Activated B cell treated with CpG ODN at 0.5 μM for 24 hours (primary cell): ENCODE results near the gene RASGRP2. TPM values are rescaled to one million over a fixed set of nuclear protein-coding genes. Genes with fewer than 3 reads are reported as not detected.

Source experiments
- ATAC-seq: fragments of 200-7000 bp; cut with Tn5 transposase; one replicate; pipeline ENCODE4 v1.10.0; 2021; ENCODE audit warnings: low read depth, mild to moderate bottlenecking, moderate library complexity
- CTCF ChIA-PET: fragments of 350-600 bp; sonication (Branson Sonifier 250); formaldehyde crosslinking; loops from one replicate; lab custom pipeline; 2021; ENCODE audit warnings: antibody characterized with exemption; lab: Charles Lee
- POLR2A ChIA-PET: fragments of 350-600 bp; sonication (Branson Sonifier 250); formaldehyde crosslinking; loops from one replicate; lab custom pipeline; 2021; ENCODE audit warnings: antibody characterized with exemption; lab: Charles Lee
- DNase-seq: peaks from one replicate; pipeline ENCODE4 v3.0.0; 2022
- H3K27ac Mint-ChIP-seq: one replicate; pipeline ENCODE4 v1.8.0; 2020; ENCODE audit warnings: mixed read lengths
- H3K27me3 Mint-ChIP-seq: one replicate; pipeline ENCODE4 v1.8.0; 2021; ENCODE audit warnings: mixed read lengths
- H3K36me3 Mint-ChIP-seq: one replicate; pipeline ENCODE4 v1.8.0; 2021; ENCODE audit warnings: low read depth, mixed read lengths
- H3K4me1 Mint-ChIP-seq: one replicate; pipeline ENCODE4 v1.8.0; 2021; ENCODE audit warnings: mixed read lengths
- H3K4me3 Mint-ChIP-seq: one replicate; pipeline ENCODE4 v1.8.0; 2020; ENCODE audit warnings: mild to moderate bottlenecking, mixed read lengths
- H3K9me3 Mint-ChIP-seq: one replicate; pipeline ENCODE4 v1.8.0; 2020; ENCODE audit warnings: mixed read lengths
- intact Hi-C: fragments of 100-400 bp; cut with micrococcal nuclease; formaldehyde crosslinking; loops from one replicate; pipeline ENCODE4 v1.15.1; 2024
- total RNA-seq: library from RNA; stranded (reverse); gene quantifications from 2 replicates; pipeline ENCODE4 v1.2.3, GENCODE V29; 2022
- TF ChIP-seq, protein P1 (sequence below): fragments of 200-600 bp; IDR thresholded peaks from one replicate; pipeline ENCODE4 v1.8.0; 2022; ENCODE audit warnings: antibody characterized with exemption, mild to moderate bottlenecking

RASGRP2 gene
- total RNA-seq, 1 donor from 2014 or later, result 177 TPM

DNA sequence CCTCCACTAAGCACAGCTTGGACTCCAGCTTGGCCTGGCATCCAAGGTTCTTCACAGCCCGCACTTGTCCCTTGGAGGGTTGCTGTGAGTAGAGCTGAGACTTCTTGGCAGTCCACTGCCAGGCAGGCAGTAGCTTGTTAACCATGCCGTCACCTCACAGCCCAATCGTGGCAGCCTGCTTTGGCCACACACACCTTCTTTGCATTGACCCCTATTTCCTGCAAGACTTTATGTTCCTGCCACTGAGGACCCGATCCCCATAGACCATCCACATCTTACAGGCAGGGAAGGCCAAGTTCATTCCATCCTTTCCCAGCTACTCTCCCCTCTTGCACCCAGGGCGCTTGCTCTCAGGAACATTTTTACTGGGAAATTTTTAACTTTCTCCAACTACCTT lies 18.3 kb upstream of the RASGRP2 start:
- CTCF ChIA-PET, result interaction anchor here (0.9 to 2.3 kb wide), 4 partner anchors 9 to 19 kb away, joined by 3 to 11 read pairs (median 4); partner anchors contain the start of gene RASGRP2
- ATAC-seq (peak; percentile 6), DNase-seq (no peak)
- H3K9me3 Mint-ChIP-seq, result no peaks in the 10 kb centered on the region
- TF ChIP-seq, protein P1, sequence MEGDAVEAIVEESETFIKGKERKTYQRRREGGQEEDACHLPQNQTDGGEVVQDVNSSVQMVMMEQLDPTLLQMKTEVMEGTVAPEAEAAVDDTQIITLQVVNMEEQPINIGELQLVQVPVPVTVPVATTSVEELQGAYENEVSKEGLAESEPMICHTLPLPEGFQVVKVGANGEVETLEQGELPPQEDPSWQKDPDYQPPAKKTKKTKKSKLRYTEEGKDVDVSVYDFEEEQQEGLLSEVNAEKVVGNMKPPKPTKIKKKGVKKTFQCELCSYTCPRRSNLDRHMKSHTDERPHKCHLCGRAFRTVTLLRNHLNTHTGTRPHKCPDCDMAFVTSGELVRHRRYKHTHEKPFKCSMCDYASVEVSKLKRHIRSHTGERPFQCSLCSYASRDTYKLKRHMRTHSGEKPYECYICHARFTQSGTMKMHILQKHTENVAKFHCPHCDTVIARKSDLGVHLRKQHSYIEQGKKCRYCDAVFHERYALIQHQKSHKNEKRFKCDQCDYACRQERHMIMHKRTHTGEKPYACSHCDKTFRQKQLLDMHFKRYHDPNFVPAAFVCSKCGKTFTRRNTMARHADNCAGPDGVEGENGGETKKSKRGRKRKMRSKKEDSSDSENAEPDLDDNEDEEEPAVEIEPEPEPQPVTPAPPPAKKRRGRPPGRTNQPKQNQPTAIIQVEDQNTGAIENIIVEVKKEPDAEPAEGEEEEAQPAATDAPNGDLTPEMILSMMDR, result no peak
- H3K27me3 Mint-ChIP-seq, result no peaks in the 10 kb centered on the region
- intact Hi-C loops, result loop anchor here (2.0 kb wide), 1 partner anchor 15 kb away; no protein-coding TSS in a partner anchor
- H3K27ac Mint-ChIP-seq, result peak overlapping the region; percentile 85
- POLR2A ChIA-PET, result interaction anchor here (0.6 to 7.7 kb wide), 7 partner anchors 9 to 78 kb away, joined by 3 to 158 read pairs (median 6); partner anchors contain the start of genes RASGRP2 and SF1
- H3K4me1 Mint-ChIP-seq, result peaks cover 80% of the 10 kb centered on the region
- H3K36me3 Mint-ChIP-seq, result peaks cover 54% of the 10 kb centered on the region
- peak overlapping the region; percentile 29 for H3K4me3 Mint-ChIP-seq

DNA sequence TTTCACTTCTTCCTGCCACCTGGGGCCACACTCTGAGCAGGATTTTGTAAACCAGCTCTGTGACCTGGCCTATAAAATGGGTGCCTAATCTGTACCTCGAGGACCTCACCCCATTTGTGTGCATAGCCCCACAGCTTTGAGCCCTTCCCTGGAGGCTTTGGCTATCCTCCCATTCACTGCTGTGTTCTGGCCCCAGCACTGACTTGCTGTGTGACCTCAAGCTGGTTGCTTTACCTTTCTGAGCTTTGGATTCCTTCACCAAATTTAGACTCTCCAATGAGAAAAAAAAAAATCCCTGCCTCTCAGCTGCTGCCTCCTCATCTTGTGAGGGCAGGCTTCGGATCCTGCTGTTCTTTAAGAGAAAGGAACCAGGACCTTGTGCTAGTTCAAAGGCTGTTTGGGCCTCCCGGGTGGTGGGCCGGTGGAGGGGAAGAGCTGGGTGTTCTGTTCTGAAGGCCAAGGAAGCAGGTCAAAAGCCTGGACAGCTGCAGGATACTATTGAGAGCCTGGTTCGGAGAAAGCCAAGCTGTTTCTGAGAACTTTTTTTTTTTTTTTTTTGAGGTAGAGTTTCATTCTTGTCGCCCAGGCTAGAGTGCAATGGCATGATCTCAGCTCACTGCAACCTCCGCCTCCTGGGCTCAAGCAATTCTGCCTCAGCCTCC lies 16.9 kb upstream of the RASGRP2 start:
- ATAC-seq (no peak), DNase-seq (no peak)
- H3K27ac Mint-ChIP-seq, result peak overlapping the region; percentile 85
- H3K4me3 Mint-ChIP-seq, result no peak overlapping the region
- POLR2A ChIA-PET, result interaction anchor here (0.6 to 7.7 kb wide), 10 partner anchors 8 to 740 kb away, joined by 3 to 158 read pairs (median 4); partner anchors contain the start of genes RASGRP2 and SF1
- CTCF ChIA-PET, result interaction anchor here (0.7 to 1.1 kb wide), 3 partner anchors 13 to 26 kb away, joined by 3 to 5 read pairs (median 3); partner anchors contain the start of gene RASGRP2
- peaks cover 70% of the 10 kb centered on the region for H3K4me1 Mint-ChIP-seq
- H3K36me3 Mint-ChIP-seq, result peaks cover 45% of the 10 kb centered on the region
- TF ChIP-seq, protein P1, result no peak
- no peaks in the 10 kb centered on the region for H3K27me3 Mint-ChIP-seq
- H3K9me3 Mint-ChIP-seq, result no peaks in the 10 kb centered on the region
- intact Hi-C loops, result no loop called here

DNA sequence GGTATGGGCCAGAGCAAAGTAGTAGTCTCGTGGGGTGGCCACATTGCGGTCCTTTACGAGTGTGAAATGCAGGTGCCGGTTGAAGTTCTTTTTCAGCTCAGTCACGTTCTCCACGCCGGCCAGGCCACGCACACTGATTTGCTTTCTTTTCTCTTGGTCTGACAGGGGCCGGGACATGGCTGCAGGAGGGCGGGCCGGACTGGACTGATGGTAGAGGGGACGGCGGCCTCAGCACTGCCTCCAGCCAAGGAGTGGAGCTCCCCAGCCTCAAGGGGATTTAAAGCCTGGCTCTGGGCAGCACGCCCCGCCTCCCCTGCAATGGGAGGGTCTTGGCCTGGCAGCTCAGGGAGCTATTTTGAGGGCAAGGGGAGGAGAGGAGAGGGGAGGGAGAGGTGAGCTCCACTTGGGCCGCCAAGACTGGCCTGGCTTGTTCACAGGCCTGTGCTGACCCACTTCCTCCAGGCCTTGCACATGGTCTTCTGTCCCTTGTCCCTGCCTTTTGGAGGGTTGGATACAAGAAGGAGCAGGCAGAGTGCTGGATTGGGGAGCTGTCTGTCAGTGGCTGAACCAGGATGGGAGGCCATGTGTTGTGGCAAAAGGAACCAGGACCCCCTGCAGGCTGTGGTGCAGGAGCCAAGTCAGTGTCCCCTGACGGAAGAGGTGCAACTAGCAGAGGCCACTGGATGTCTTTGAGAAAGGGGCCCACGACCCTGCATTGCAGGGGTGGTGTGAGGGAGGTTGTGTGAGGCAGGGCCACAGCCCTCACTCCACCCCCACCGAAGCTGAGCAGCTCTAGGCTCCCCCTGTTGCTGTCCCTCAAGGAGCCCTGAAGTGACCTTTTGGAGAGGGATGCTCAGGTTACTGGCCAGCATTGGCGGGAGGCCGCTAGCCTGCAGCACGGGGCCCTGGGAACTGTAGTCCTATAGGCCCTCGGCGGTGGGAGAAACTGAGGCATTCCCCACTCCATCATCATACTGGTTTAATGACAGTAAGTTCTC lies 16.1 kb upstream of the RASGRP2 start, which contains the start of gene PYGM:
PYGM (minus strand) TSS at position 253 of the 998 bp plus-strand sequence; CDS start at position 177, 76 bp downstream.
- CTCF ChIA-PET, result interaction anchor here (0.7 to 1.1 kb wide), 2 partner anchors 14 to 16 kb away, joined by 3 to 5 read pairs; partner anchors contain the start of gene RASGRP2
- Mint-ChIP-seq H3K4me1 (peaks cover 63% of the 10 kb centered on the region), H3K36me3 (peaks cover 37% of the 10 kb centered on the region), H3K4me3 (no peak within 1 kb of the TSS), H3K9me3 (no peaks in the 10 kb centered on the region), H3K27me3 (no peaks in the 10 kb centered on the region), H3K27ac (peak within 1 kb of the TSS; percentile 85)
- POLR2A ChIA-PET, result interaction anchor here (1.0 to 7.7 kb wide), 5 partner anchors 10 to 20 kb away, joined by 3 to 158 read pairs (median 21); partner anchors contain the start of genes RASGRP2 and SF1
- DNase-seq, result no peak
- TF ChIP-seq, protein P1, result no peak
- intact Hi-C loops, result no loop called here
- ATAC-seq, result no peak

DNA sequence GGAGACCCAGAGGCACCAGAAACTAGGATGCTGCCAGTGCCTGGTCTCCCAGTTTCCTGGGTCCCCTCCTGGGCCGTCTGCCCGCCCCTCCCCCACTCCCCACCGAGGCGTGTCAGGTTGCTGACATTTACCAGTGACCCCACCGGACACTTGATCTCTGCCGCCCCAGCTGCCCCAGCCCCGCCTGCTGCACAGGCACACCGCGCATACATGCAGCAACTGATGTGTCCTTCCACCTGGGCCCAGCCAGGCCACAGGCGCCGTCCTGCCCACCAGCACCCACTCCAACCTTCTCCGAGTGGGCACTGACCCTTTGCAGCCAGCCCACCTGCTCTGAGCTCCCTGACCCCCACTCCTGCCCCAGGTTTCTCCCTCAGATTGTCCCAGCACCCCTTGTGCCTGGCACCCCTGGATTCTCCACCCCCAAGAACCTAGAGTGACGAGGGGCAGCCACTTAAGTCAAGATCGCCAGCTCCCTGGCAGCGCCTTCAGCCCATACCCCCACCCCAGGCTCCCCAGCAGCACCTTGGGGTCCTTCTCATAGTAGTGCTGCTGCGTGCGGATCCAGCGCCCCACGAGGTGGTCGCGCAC lies 15.3 kb upstream of the RASGRP2 start:
- Mint-ChIP-seq H3K4me3 (no peak overlapping the region), H3K9me3 (no peaks in the 10 kb centered on the region), H3K27ac (peak overlapping the region; percentile 79), H3K4me1 (peaks cover 55% of the 10 kb centered on the region), H3K27me3 (no peaks in the 10 kb centered on the region), H3K36me3 (peaks cover 31% of the 10 kb centered on the region)
- DNase-seq (no peak), ATAC-seq (no peak)
- intact Hi-C loops, result no loop called here
- TF ChIP-seq, protein P1, result no peak
- POLR2A ChIA-PET, result interaction anchor here (1.3 to 7.7 kb wide), 3 partner anchors 9 to 14 kb away, joined by 4 to 158 read pairs (median 21); partner anchors contain the start of gene RASGRP2
- CTCF ChIA-PET, result no interaction called here
